ENCODE data around the gene IFT25. TPM values are rescaled to one million over a fixed set of nuclear protein-coding genes. Genes with fewer than 3 reads are reported as not detected.

Gene IFT25
- total and polyA plus RNA-seq, 2 donors (not counting 1 experiment from before 2014, with no cell fraction given) = 18.2 to 45.7 TPM

DNA sequence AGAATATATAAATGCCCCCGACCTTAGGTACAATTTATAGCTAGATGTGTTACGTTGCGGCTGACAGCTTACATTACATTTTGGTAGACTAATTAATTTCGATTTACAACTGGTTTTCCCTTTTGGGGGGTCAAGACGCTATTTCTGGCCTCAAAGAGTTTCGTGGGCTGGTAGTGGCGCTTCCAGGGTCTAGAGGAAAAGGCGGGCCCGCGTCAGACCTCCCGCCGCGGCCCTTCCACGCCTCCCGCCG, 391 bp downstream of the IFT25 start:
- H3K9me3 Mint-ChIP-seq (ENCODE audit: insufficient read depth) = no peaks in the 10 kb centered on the region
- H2AFZ ChIP-seq (ENCODE audit: insufficient read depth, low read depth, low read length, poor library complexity, severe bottlenecking) = peak overlapping the region; percentile 99
- ATAC-seq (ENCODE audit: low read depth) = no peak
- H3K9me3 ChIP-seq (ENCODE audit: control extremely low read depth in 1 of 3, control insufficient read depth in 2 of 3, insufficient read depth in 1 of 3, low read length in 2 of 3) = no peaks in the 10 kb centered on the region
- WGBS (ENCODE audit: insufficient coverage) = 0% methylated on average over 10 of the region's 16 CpGs
- H3K4me1 ChIP-seq (ENCODE audit: control insufficient read depth in 2 of 2, insufficient read depth in 2 of 2, low read length in 2 of 2) = peaks cover 16 to 20% of the 10 kb centered on the region in 2 donors
- peak overlapping the region; percentile 65 to 81 for H3K27ac ChIP-seq (ENCODE audit: low read length in 2 of 2)
- H3K4me3 Mint-ChIP-seq = peak overlapping the region; percentile 99
- H3K9ac ChIP-seq (ENCODE audit: low read length) = peak overlapping the region; percentile 95
- peak overlapping the region; percentile 89 for H3K4me2 ChIP-seq (replicated peaks; ENCODE audit: low read depth, low read length, poor library complexity, severe bottlenecking)
- peaks cover 31% of the 10 kb centered on the region for H3K79me2 ChIP-seq (ENCODE audit: control insufficient read depth, insufficient read depth, low read length)
- H3K36me3 ChIP-seq (replicated peaks in 1 of 2; ENCODE audit: control extremely low read depth in 1 of 2, control insufficient read depth in 1 of 2, extremely low read depth in 1 of 2, insufficient read depth in 2 of 2, low read length in 1 of 2) = peaks cover 0 to 4% of the 10 kb centered on the region in 2 experiments
- peak overlapping the region; percentile 96 for H3K27ac Mint-ChIP-seq
- TF ChIP-seq EZH2 (IDR thresholded peaks at IDR 0.05; ENCODE audit: borderline replicate concordance, insufficient read depth, low read depth, low read length, poor library complexity, severe bottlenecking) = no peak
- TF ChIP-seq, protein P1, sequence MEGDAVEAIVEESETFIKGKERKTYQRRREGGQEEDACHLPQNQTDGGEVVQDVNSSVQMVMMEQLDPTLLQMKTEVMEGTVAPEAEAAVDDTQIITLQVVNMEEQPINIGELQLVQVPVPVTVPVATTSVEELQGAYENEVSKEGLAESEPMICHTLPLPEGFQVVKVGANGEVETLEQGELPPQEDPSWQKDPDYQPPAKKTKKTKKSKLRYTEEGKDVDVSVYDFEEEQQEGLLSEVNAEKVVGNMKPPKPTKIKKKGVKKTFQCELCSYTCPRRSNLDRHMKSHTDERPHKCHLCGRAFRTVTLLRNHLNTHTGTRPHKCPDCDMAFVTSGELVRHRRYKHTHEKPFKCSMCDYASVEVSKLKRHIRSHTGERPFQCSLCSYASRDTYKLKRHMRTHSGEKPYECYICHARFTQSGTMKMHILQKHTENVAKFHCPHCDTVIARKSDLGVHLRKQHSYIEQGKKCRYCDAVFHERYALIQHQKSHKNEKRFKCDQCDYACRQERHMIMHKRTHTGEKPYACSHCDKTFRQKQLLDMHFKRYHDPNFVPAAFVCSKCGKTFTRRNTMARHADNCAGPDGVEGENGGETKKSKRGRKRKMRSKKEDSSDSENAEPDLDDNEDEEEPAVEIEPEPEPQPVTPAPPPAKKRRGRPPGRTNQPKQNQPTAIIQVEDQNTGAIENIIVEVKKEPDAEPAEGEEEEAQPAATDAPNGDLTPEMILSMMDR (IDR thresholded peaks at IDR 0.05) = no peak
- no peaks in the 10 kb centered on the region for H4K20me1 ChIP-seq (ENCODE audit: control insufficient read depth, insufficient read depth, low read length, poor library complexity, severe bottlenecking)
- no peak for DNase-seq
- ChIA-PET POLR2A (interaction anchor here (1.1 to 2.2 kb wide), 4 partner anchors 55 to 462 kb away, joined by 4 to 13 read pairs (median 6); partner anchors contain the start of genes CYB5RL, MRPL37, NDC1 and YIPF1), CTCF (interaction anchor here (1.0 to 11.4 kb wide), 7 partner anchors 15 to 544 kb away, joined by 3 to 180 read pairs (median 4); no protein-coding TSS in a partner anchor)
- H3K4me1 Mint-ChIP-seq = peaks cover 35% of the 10 kb centered on the region
- no peaks in the 10 kb centered on the region for H3K27me3 Mint-ChIP-seq
- intact Hi-C loops (cut with micrococcal nuclease) = loop anchor here (1.0 to 10.0 kb wide), 3 partner anchors 108 to 1580 kb away; partner anchors contain the start of genes CC2D1B, TCEANC2, TMEM59 and TTC22
- H3K27me3 ChIP-seq (replicated peaks in 1 of 4; ENCODE audit: control extremely low read depth in 1 of 4, control insufficient read depth in 3 of 4, insufficient read depth in 4 of 4, low read length in 3 of 4) = no peaks in the 10 kb centered on the region
- peak overlapping the region; percentile 65 to 95 (median 87) for H3K4me3 ChIP-seq (ENCODE audit: control extremely low read depth in 1 of 5, extremely low read depth in 1 of 5, insufficient read depth in 1 of 5, low read depth in 2 of 5, low read length in 4 of 5)

GRCh38 chr1:53944469-53945182, 873 bp downstream of the IFT25 start:
- peak overlapping the region; percentile 95 for H3K9ac ChIP-seq (ENCODE audit: low read length)
- H4K20me1 ChIP-seq (ENCODE audit: control insufficient read depth, insufficient read depth, low read length, poor library complexity, severe bottlenecking) = no peaks in the 10 kb centered on the region
- H3K4me1 ChIP-seq (ENCODE audit: control insufficient read depth in 2 of 2, insufficient read depth in 2 of 2, low read length in 2 of 2) = peaks cover 16 to 20% of the 10 kb centered on the region in 2 donors
- ChIA-PET POLR2A (interaction anchor here (2.2 kb wide), 1 partner anchor 54 kb away, joined by 13 read pairs; the partner anchor contains the start of gene YIPF1), CTCF (interaction anchor here (1.1 to 11.4 kb wide), 6 partner anchors 15 to 545 kb away, joined by 3 to 180 read pairs (median 8); no protein-coding TSS in a partner anchor)
- peaks cover 36% of the 10 kb centered on the region for H3K4me1 Mint-ChIP-seq
- no peaks in the 10 kb centered on the region for H3K9me3 ChIP-seq (ENCODE audit: control extremely low read depth in 1 of 3, control insufficient read depth in 2 of 3, insufficient read depth in 1 of 3, low read length in 2 of 3)
- no peaks in the 10 kb centered on the region for H3K36me3 ChIP-seq (replicated peaks in 1 of 2; ENCODE audit: control extremely low read depth in 1 of 2, control insufficient read depth in 1 of 2, extremely low read depth in 1 of 2, insufficient read depth in 2 of 2, low read length in 1 of 2)
- no peaks in the 10 kb centered on the region for H3K27me3 ChIP-seq (replicated peaks in 1 of 4; ENCODE audit: control extremely low read depth in 1 of 4, control insufficient read depth in 3 of 4, insufficient read depth in 4 of 4, low read length in 3 of 4)
- H3K4me2 ChIP-seq (replicated peaks; ENCODE audit: low read depth, low read length, poor library complexity, severe bottlenecking) = peak overlapping the region; percentile 89
- H3K27ac Mint-ChIP-seq = peak overlapping the region; percentile 96
- no peak for DNase-seq
- peak overlapping the region; percentile 99 for H2AFZ ChIP-seq (ENCODE audit: insufficient read depth, low read depth, low read length, poor library complexity, severe bottlenecking)
- peak overlapping the region; percentile 65 to 81 for H3K27ac ChIP-seq (ENCODE audit: low read length in 2 of 2)
- TF ChIP-seq, protein P1 (IDR thresholded peaks at IDR 0.05) = no peak
- no peak for TF ChIP-seq EZH2 (IDR thresholded peaks at IDR 0.05; ENCODE audit: borderline replicate concordance, insufficient read depth, low read depth, low read length, poor library complexity, severe bottlenecking)
- no peaks in the 10 kb centered on the region for H3K9me3 Mint-ChIP-seq (ENCODE audit: insufficient read depth)
- no peak for ATAC-seq (ENCODE audit: low read depth)
- H3K4me3 Mint-ChIP-seq = peak overlapping the region; percentile 99
- 56% methylated on average over 12 of the region's 20 CpGs for WGBS (ENCODE audit: insufficient coverage)
- H3K27me3 Mint-ChIP-seq = no peaks in the 10 kb centered on the region
- intact Hi-C loops (cut with micrococcal nuclease) = loop anchor here (1.0 to 10.0 kb wide), 3 partner anchors 109 to 1580 kb away; partner anchors contain the start of genes CC2D1B, TCEANC2, TMEM59 and TTC22
- H3K79me2 ChIP-seq (ENCODE audit: control insufficient read depth, insufficient read depth, low read length) = peaks cover 31% of the 10 kb centered on the region
- H3K4me3 ChIP-seq (ENCODE audit: control extremely low read depth in 1 of 5, extremely low read depth in 1 of 5, insufficient read depth in 1 of 5, low read depth in 2 of 5, low read length in 4 of 5) = peak overlapping the region; percentile 65 to 95 (median 87)
